Activated naive CD4-positive, alpha-beta T cell treated with anti-CD3 and anti-CD28 coated beads, Interleukin-2, amount 10 ng/mL, durations not matched to agents 7 days and 5 days (primary cell): Measurements from ENCODE around the gene FRRS1L.
A peak's percentile ranks its signal among the peaks of the same experiment; 100 is the strongest.

Experiments
- CTCF ChIA-PET: fragments of 350-600 bp; sonication (Branson Sonifier 250); formaldehyde crosslinking; loops from one replicate; lab custom pipeline; 2021; ENCODE audit warnings: antibody characterized with exemption; lab: Charles Lee
- DNase-seq: peaks from one replicate; pipeline ENCODE4 v3.0.0-alpha.2; 2020
- H3K27ac Mint-ChIP-seq: one replicate; pipeline ENCODE4 v1.8.0; 2021; ENCODE audit warnings: mild to moderate bottlenecking, moderate library complexity, mixed read lengths
- H3K27me3 Mint-ChIP-seq: one replicate; pipeline ENCODE4 v1.8.0; 2021; ENCODE audit warnings: mild to moderate bottlenecking, mixed read lengths
- H3K36me3 Mint-ChIP-seq: one replicate; pipeline ENCODE4 v1.8.0; 2021; ENCODE audit warnings: mixed read lengths
- H3K4me1 Mint-ChIP-seq: one replicate; pipeline ENCODE4 v1.8.0; 2021; ENCODE audit warnings: mixed read lengths
- H3K4me3 Mint-ChIP-seq: one replicate; pipeline ENCODE4 v1.8.0; 2021; ENCODE audit warnings: mild to moderate bottlenecking, moderate library complexity, mixed read lengths
- H3K9me3 Mint-ChIP-seq: one replicate; pipeline ENCODE4 v1.8.0; 2021; ENCODE audit warnings: mixed read lengths

The FRRS1L gene

DNA sequence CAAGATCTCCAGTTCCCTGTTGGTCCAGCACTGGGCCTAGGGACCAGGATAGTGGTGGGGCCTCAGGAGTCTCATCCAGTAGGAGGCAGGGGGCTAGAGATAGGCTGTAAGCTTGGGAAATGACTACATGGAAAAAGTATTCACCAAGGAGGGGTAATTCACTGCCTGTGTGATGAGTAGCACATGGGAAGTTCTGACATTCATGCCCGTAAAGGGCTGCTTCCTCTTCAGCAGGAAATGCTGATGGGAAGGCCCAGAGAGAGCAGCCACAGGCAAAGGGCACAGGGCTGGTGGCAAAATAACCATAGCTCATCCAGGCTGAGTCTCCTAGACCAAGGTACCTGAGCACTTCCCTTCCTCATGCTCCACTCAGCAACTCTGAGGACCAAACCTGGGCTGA, 23.1 kb upstream of the FRRS1L start:
- Mint-ChIP-seq H3K9me3 (no peaks in the 10 kb centered on the region), H3K36me3 (no peaks in the 10 kb centered on the region), H3K4me1 (peaks cover 5% of the 10 kb centered on the region), H3K4me3 (no peak overlapping the region), H3K27me3 (peaks cover 65% of the 10 kb centered on the region), H3K27ac (no peak overlapping the region)
- CTCF ChIA-PET = interaction anchor here (1.7 kb wide), 1 partner anchor 25 kb away, joined by 3 read pairs; no protein-coding TSS in a partner anchor
- no peak for DNase-seq

DNA sequence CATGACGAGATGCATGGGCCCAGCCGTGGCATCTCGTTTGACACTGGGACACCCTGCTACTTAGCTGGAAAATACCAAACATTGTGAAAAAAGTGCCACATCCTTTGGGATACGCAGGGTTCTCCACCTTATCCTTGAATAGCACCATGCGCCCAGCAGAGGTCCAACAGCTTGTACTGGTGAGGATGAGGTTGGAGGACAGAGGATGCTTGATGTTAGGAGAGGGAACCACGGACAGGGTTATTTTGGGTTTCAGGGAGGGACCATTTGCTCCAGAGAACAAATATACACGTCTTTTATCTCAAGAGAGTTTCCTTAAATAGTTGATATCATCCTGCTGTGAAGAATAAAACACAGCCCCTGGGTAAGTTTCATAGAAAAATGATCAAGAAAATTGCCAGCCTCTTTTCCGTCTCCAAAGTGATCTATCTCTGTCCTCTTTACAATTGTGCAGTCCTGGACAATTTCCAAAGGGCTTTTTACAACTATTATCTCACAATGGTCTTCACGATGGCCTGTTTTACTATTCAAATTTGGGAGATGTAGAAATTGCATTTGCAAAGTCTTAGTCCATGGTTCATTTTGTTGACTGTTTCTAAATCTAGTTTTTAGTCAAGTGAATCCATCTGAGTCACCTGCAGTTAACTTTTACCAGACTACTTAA, 19.9 kb upstream of the FRRS1L start:
- peaks cover 60% of the 10 kb centered on the region for H3K27me3 Mint-ChIP-seq
- H3K36me3 Mint-ChIP-seq = no peaks in the 10 kb centered on the region
- no peak overlapping the region for H3K27ac Mint-ChIP-seq
- H3K4me3 Mint-ChIP-seq = no peak overlapping the region
- no peak for DNase-seq
- no peaks in the 10 kb centered on the region for H3K9me3 Mint-ChIP-seq
- CTCF ChIA-PET = interaction anchor here (1.6 kb wide), 1 partner anchor 12 kb away, joined by 4 read pairs; no protein-coding TSS in a partner anchor
- H3K4me1 Mint-ChIP-seq = peaks cover 11% of the 10 kb centered on the region

DNA sequence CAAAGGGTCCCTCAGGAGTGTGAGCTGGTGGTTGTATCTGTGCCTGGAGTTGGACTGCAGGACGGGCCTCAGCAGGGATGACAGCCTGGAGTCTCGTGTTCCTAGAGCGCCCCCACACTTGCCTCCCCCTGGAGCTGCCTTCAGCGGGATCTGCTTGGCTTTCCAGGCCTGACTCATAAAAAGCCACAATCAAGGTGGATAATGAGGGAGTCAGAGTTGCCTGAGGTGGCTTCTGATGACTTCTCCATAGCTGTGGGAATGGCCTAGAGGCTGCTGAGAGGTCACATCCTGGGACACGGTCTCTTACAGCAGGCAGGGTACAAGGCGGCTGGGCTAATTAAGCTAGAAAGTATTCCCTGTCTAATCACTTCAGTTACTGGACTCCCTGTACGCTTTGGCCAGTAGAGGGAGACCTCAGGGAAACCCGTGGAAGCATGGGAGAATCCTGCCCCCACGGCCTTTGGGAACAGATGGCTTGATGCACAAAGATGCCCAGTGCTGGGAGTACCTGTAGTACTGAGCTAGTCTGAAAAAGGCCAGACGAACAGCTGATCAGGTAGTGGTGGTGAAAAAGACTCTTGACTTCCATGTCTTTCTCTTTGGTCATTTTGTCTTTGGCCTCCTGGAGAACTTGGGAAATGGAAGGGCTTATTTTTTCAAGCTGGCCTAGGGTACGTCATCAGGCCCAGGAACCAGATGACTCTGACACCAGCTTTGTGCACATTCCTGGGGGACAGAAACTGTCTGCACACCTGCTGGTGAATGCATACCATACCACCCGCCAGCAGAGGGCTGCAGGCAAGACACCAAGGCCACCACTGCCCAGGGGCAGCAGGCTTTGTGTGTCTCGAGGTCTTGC, 16.1 kb upstream of the FRRS1L start:
- CTCF ChIA-PET = interaction anchor here (0.6 to 1.3 kb wide), 8 partner anchors 9 to 1552 kb away, joined by 3 to 5 read pairs (median 4); partner anchors contain the start of gene TMEM245
- peaks cover 69% of the 10 kb centered on the region for H3K27me3 Mint-ChIP-seq
- no peak overlapping the region for H3K27ac Mint-ChIP-seq

DNA sequence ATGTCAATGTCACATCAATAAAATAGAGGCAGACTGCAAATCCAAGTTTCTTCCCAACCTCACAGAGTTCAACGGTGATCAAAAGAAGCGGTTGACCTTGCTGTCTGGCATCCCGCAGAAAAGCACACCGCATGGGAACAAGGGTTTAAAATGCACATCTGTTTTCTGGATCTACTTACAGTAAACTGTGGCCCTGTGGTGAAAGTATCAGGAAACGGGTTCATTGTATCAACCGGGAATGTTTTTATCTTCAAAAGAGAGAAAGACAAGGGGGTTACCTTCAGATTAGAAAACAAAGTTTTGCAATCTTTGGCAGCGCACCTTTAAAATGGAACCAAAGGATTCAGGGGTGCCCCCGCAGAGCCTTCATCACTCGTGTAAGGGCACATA, 15.5 kb upstream of the FRRS1L start:
- CTCF ChIA-PET = interaction anchor here (0.6 to 1.2 kb wide), 2 partner anchors 63 to 1551 kb away, joined by 4 read pairs; partner anchors contain the start of gene TMEM245
- Mint-ChIP-seq H3K27me3 (peaks cover 67% of the 10 kb centered on the region), H3K4me3 (no peak overlapping the region), H3K9me3 (no peaks in the 10 kb centered on the region), H3K27ac (no peak overlapping the region), H3K36me3 (peaks cover 2% of the 10 kb centered on the region), H3K4me1 (peaks cover 33% of the 10 kb centered on the region)
- no peak for DNase-seq

More for the DNA sequence above, 16.1 kb upstream of the FRRS1L start:
- H3K4me1 Mint-ChIP-seq = peaks cover 33% of the 10 kb centered on the region
- no peak overlapping the region for H3K4me3 Mint-ChIP-seq
- peaks cover 2% of the 10 kb centered on the region for H3K36me3 Mint-ChIP-seq
- H3K9me3 Mint-ChIP-seq = no peaks in the 10 kb centered on the region
- DNase-seq = peak; percentile 33

DNA sequence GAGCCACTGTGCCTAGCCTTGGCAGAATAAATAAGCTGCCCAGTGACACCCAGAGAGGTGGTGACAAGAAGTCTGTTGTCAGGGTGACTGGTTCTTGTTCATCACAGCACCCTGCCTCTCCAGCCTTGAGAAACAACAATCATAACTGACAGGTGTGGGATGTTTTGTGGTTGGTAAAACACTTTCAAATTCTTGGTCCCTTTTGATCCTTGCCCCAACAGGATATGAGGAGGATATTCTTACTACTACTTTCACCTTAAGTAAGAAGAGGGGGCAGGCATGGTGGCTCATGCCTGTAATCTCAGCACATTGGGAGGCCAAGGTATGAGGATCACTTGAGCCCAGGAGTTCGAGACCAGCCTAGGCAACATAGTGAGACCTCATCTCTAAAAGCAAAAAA, 14.2 kb upstream of the FRRS1L start:
- peak; percentile 69 for DNase-seq
- no peaks in the 10 kb centered on the region for H3K9me3 Mint-ChIP-seq
- H3K36me3 Mint-ChIP-seq = peaks cover 2% of the 10 kb centered on the region
- CTCF ChIA-PET = interaction anchor here (0.6 to 1.5 kb wide), 5 partner anchors 61 to 288 kb away, joined by 3 to 4 read pairs (median 3); no protein-coding TSS in a partner anchor
- H3K4me1 Mint-ChIP-seq = peaks cover 33% of the 10 kb centered on the region
- H3K27ac Mint-ChIP-seq = peak overlapping the region; percentile 73
- H3K4me3 Mint-ChIP-seq = peak overlapping the region; percentile 10
- H3K27me3 Mint-ChIP-seq = peaks cover 63% of the 10 kb centered on the region

DNA sequence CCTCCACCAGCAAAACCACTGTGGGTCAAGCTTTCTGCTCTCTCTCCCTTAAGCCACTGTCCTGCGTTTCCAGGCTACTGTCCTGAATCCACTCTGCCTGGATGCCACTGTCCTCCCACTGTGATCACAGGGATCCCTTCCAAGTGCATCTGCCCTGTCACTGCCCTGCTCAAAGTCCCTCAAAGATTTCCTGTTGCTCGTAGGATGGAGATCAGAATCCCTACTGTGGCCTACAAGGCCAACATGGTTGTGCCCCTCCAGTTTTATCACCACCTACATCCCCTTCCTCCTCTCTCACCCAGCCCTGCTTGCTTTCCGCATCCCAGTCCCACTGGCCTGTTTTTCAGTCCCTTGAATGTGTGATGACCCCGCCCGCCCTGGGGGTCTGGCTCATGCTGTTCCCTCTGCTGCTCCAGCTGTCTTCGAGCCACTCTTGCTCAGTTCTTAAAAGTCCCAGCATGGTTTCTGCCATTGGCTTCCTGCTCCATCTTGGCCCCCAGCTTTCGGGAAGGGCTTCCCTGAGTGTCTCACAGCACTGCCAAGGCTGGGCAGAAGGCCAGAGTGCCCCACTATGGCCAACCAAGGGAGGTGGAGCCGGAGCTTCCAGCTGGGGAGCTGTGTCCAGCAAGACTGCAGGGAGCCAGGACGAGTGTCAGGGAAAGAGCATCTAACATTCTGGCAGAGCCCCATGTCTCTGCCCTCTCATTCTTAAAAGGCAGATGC, 12.9 kb upstream of the FRRS1L start:
- Mint-ChIP-seq H3K36me3 (peaks cover 2% of the 10 kb centered on the region), H3K27me3 (peaks cover 55% of the 10 kb centered on the region), H3K27ac (no peak overlapping the region), H3K4me3 (no peak overlapping the region), H3K9me3 (no peaks in the 10 kb centered on the region), H3K4me1 (peaks cover 33% of the 10 kb centered on the region)
- CTCF ChIA-PET = interaction anchor here (1.4 kb wide), 1 partner anchor 290 kb away, joined by 3 read pairs; no protein-coding TSS in a partner anchor
- DNase-seq = no peak

DNA sequence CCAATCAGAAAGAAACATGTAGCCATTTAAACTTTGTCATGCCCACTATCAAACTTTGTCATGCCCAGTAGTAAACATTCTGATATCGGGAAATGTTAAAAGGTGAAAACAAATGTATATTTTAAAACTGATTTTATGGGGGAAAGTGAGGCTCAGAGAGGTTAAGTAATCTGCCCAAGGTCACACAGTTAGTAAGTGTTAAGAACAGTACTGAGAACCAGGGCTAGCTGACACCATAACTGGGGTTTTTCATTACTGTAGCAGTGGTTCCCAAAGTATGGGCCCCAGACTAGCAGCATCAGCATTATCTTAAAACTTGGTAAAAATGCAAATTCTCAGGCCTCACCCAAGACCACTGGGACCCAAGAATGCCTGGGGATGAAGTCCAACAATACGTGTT, 9.9 kb upstream of the FRRS1L start:
- H3K4me1 Mint-ChIP-seq = peaks cover 27% of the 10 kb centered on the region

DNA sequence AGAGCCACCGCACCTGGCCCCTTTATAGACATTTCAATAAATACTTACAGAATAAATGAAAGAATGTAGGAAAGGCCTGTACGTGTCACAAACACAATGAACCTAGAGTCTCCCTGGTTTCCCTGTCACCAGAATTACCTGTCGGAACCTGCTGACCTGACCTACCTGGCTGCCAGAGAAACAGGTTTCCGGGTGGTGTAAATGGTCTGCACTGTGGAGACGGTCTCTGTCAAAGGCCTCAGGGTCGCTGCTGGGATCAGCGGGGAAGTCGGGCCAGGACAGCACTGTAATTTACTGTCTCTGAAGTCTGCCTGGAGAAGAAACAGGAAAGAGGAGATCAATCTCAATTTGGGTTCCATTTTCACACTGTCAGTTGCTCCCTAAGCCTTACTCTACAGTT, 9.3 kb upstream of the FRRS1L start:
- Mint-ChIP-seq H3K9me3 (no peaks in the 10 kb centered on the region), H3K36me3 (peaks cover under 1% of the 10 kb centered on the region), H3K4me3 (no peak overlapping the region), H3K4me1 (peaks cover 25% of the 10 kb centered on the region), H3K27ac (no peak overlapping the region), H3K27me3 (peaks cover 50% of the 10 kb centered on the region)
- no peak for DNase-seq
- CTCF ChIA-PET = no interaction called here

More for the DNA sequence above, 9.9 kb upstream of the FRRS1L start:
- Mint-ChIP-seq H3K4me3 (no peak overlapping the region), H3K9me3 (no peaks in the 10 kb centered on the region), H3K36me3 (peaks cover 2% of the 10 kb centered on the region), H3K27me3 (peaks cover 48% of the 10 kb centered on the region), H3K27ac (no peak overlapping the region)
- CTCF ChIA-PET = no interaction called here
- no peak for DNase-seq

DNA sequence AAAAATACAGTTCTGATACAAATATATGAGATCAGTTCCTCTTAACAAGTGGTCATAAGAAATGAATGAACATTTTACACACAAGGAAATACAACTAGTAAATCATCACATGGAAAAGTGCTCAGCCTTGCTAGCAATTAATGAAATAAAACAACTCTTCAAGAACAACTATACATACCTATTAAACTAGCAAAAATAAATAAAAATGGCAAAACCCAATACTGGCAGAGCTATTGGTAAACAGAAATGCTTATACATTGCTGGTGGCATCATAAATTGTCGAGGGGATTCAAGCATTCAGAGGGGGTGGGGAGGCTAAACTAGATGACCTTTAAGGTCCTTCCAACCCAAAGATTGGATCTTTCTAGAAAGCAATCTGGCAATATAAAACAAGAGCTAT, 5.9 kb upstream of the FRRS1L start:
- Mint-ChIP-seq H3K36me3 (no peaks in the 10 kb centered on the region), H3K27me3 (peaks cover 43% of the 10 kb centered on the region), H3K4me1 (peaks cover 5% of the 10 kb centered on the region), H3K4me3 (no peak overlapping the region), H3K9me3 (no peaks in the 10 kb centered on the region), H3K27ac (no peak overlapping the region)
- DNase-seq = no peak
- CTCF ChIA-PET = no interaction called here

DNA sequence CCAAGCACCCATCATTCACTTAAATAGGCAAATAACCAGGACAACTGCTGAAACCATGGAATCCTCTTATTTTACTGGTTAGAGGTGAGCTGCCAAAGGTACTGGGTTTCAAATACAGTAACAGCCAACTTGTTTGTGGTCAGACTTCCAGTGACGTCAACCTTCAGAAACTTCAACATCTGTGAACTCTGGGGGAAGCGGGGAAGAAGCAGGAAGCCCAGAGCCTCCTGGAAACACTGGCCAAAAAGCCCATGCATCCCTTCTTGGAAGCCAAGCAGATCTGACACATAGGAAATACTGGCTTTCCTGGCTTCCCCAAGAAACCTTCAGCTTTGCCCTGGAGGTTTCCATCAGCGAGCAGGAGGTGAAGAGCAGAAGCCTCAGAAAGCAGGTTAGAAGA, 4.9 kb upstream of the FRRS1L start:
- no peak overlapping the region for H3K27ac Mint-ChIP-seq
- peaks cover 9% of the 10 kb centered on the region for H3K4me1 Mint-ChIP-seq
- CTCF ChIA-PET = no interaction called here
- no peak overlapping the region for H3K4me3 Mint-ChIP-seq
- no peak for DNase-seq
- no peaks in the 10 kb centered on the region for H3K36me3 Mint-ChIP-seq
- H3K27me3 Mint-ChIP-seq = peaks cover 49% of the 10 kb centered on the region
- H3K9me3 Mint-ChIP-seq = no peaks in the 10 kb centered on the region

DNA sequence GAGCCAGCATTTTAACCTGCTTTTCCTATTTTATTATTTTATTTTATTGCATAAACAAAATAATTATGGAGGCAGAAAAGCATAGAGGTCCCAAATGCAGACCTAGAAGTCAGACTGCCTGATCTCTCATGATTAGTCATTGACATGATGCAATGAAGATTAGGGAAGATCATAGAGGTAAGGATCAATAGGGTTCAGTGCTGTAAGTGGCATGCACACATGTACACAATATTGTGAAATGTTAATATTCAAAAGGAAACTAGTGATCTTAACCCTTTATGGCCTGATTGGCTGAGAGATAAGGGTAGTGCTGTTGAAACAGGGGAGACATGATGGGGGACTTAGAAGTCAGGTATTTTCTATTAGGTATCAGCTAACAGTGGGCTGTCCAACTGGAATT, 1.1 kb upstream of the FRRS1L start:
- CTCF ChIA-PET = no interaction called here
- peaks cover 12% of the 10 kb centered on the region for H3K4me1 Mint-ChIP-seq

DNA sequence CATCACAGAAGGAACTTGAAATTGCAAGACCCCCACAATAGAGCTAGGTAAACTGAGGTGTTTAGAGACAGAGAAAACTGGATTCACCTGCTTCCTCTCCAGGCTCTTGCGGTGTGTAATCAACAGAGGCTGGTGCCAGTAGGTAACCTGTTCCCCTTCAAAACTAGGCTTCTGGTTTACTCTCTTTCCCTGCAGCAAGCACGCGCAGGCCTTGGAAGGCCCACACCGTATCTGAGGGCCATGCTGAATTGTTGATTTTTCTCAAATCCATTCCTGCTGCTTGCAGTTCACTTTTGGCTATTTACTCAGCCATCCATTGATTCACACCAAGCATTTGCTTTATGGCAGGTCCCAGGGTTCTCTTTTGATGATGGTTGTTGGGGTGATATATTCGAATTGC, 667 bp upstream of the FRRS1L start:
- Mint-ChIP-seq H3K4me1 (peaks cover 12% of the 10 kb centered on the region), H3K9me3 (no peaks in the 10 kb centered on the region), H3K4me3 (peak overlapping the region; percentile 58), H3K27me3 (peaks cover 73% of the 10 kb centered on the region), H3K36me3 (no peaks in the 10 kb centered on the region), H3K27ac (no peak overlapping the region)
- CTCF ChIA-PET = no interaction called here
- no peak for DNase-seq

More for the DNA sequence above, 1.1 kb upstream of the FRRS1L start:
- Mint-ChIP-seq H3K36me3 (no peaks in the 10 kb centered on the region), H3K4me3 (no peak overlapping the region), H3K27ac (no peak overlapping the region), H3K27me3 (peaks cover 68% of the 10 kb centered on the region), H3K9me3 (no peaks in the 10 kb centered on the region)
- DNase-seq = no peak

DNA sequence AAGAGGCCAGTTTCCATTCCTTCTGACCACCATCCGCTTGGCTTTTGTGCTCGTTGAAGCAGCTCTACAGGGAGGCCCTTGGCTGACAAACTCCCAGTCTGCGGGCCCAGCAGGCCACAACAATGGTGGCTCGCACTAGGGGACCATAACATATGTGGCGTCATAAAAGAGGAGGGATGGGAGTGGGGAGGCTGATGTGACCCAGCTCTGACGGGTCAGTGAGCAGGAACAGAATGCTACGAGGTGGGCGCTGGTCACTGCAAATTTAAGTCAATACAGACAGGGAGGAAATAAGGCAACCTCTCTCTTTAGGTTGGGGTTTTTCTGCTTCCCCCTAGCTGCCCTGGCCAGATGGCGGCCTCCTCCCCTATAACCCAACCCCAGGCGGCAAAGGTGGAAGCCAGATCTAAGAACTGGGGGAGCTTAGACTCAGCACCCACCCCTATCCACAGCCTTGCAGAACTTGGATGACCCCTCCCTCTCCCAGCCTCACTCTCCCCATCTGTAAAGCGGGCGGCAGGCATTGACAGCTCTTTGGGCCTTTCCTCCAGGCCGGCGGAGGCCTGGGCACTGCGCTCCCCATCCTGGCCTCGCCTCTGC, 778 bp downstream of the FRRS1L start:
- H3K4me1 Mint-ChIP-seq = peaks cover 7% of the 10 kb centered on the region
- CTCF ChIA-PET = interaction anchor here (1.0 kb wide), 1 partner anchor 61 kb away, joined by 3 read pairs; no protein-coding TSS in a partner anchor
- no peak for DNase-seq
- no peaks in the 10 kb centered on the region for H3K9me3 Mint-ChIP-seq
- peaks cover 72% of the 10 kb centered on the region for H3K27me3 Mint-ChIP-seq
- no peak overlapping the region for H3K4me3 Mint-ChIP-seq
- no peaks in the 10 kb centered on the region for H3K36me3 Mint-ChIP-seq
- no peak overlapping the region for H3K27ac Mint-ChIP-seq
